HG03354 (cell line): Measurements from ENCODE around the gene SCN4A.
A peak's percentile ranks its signal among the peaks of the same experiment; 100 is the strongest.
"Not testable (repeated sequence)": the region's sequence is repeated elsewhere in the genome, so short reads cannot be mapped to it uniquely, and the experiment has no call there.

ENCODE experiments used
- ATAC-seq: cut with Tn5 transposase; IDR thresholded peaks from one replicate; pipeline ENCODE4 v1.9.1; 2021; ENCODE audit warnings: mild to moderate bottlenecking; ENCODE audit not compliant: unreplicated experiment, poor library complexity, severe bottlenecking

SCN4A gene

DNA sequence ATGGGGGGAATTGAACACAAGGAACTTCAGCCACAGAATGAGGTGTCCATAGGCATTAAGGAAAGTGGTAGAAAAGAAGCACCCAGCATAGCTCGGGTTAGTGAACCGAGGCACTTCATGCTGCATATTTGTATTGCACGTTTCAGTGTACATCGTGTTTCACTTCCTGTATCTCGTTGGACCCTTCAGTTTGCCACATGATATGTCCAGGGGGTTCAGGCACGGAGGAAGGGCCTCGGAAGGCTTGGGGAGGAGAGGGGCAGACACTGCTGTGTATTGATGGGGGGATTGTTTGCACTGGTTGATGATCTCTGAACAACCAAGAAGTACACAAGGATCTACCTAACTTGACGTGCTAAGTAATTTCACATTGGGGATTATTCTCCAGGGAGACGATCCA, 50.3 kb downstream of the SCN4A start:
- ATAC-seq: peak; percentile 60

GRCh38 chr17:63920779-63921178, 51.9 kb downstream of the SCN4A start:
- ATAC-seq: not testable (repeated sequence)

DNA sequence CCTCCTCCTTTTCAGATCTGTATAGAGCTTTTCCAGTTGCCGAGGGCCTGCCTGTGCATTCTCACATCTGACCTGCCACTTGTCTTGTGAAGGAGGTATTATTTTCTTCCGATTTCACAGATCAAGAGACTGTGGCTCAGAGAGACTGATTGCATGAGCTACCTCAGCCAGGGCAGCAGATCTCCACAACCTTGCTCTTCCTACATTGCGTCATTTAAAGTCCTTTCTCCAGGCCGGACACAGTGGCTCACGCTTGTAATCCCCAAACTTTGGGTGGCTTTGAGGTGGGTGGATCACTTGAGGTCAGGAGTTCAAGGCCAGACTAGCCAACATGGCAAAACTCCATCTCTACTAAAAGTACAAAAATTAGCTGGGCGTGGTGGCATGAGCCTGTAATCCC, 52.7 kb downstream of the SCN4A start:
- not testable (repeated sequence) for ATAC-seq

- peak; percentile 69 for ATAC-seq
These were observed 53.4 kb downstream of the SCN4A start for GRCh38 chr17:63919311-63919723.

GRCh38 chr17:63918789-63919305, 53.9 kb downstream of the SCN4A start, which contains the start of gene GH1:
GH1 (minus strand) TSS chr17:63918839; CDS start chr17:63918776, 63 bp downstream.
- ATAC-seq: not testable (repeated sequence)

GRCh38 chr17:63918305-63918704, 54.4 kb downstream of the SCN4A start:
- ATAC-seq: no peak

GRCh38 chr17:63917646-63918045, 55.1 kb downstream of the SCN4A start:
- no peak for ATAC-seq

GRCh38 chr17:63917206-63917605, 55.5 kb downstream of the SCN4A start:
- ATAC-seq: not testable (repeated sequence)

GRCh38 chr17:63916566-63917185, 56.0 kb downstream of the SCN4A start:
- ATAC-seq: no peak

- not testable (repeated sequence) for ATAC-seq
These were observed 57.0 kb downstream of the SCN4A start for GRCh38 chr17:63915753-63916152.

DNA sequence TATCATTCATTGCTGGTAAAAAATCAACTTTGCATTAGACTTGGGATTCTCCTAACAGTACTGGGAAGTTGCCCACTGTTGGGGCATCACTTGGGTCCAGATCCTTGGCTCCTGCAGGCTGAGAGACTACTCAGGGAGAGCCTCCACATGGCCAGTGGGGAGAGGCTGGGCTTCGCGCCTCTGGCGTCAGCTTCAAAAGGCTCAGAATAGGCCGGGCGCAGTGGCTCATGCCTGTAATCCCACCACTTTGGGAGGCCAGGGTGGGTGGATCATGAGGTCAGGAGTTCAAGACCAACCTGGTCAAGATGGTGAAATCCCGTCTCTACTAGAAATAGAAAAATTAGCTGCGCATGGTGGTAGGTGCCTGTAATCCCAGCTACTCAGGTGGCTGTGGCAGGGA, 58.2 kb downstream of the SCN4A start:
- ATAC-seq: no peak

- ATAC-seq: no peak
These were observed 61.0 kb downstream of the SCN4A start for GRCh38 chr17:63911657-63912100.

DNA sequence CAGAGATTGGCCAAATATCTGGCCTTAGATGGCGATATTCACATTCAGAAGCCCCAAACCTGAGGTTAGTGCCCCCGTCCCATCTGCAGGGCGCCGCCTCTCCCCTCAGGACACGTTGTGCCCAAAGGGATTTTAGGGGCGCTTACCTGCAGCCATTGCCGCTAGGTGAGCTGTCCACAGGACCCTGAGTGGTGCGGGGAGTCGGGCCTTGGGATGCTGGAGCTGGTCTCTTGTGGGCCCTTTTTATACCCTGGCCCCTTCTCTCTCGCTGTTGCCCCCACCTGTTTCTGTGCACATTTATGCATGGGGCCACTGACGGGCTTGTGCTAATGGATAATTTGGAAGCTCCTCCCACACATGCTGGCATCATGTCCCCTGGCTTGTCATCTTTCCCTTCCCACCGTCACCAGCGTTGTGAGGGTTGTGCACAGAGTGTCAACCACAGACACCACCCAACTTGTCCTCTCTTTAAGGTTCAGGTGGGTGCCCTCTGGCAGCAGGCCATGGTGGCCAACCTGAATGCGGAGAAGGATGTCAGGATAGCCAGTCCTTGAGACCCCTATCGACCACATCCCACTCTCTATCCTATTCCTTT, 61.6 kb downstream of the SCN4A start, which contains the start of gene CSHL1:
Gene CSHL1 (minus strand): TSS at position 218 of the 595 bp plus-strand sequence. CDS start 62 bp downstream, at position 156.
- no peak for ATAC-seq

DNA sequence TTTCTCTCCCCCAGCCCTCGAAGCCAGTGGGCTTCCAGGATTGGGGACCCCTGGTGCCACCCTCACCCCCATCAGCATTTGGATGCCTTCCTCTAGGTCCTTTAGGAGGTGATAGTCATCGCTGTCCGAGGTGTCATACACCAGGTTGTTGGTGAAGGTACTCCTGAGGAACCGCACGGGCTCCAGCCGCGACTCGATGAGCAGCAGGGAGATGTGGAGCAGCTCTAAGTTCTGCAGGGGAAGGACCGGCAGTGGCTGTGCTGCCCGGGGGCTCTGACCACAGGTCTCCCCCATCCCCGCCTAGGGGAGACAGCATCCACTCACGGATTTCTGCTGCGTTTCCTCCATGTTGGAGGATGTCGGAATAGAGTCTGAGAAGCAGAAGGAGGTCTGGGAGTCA, 62.6 kb downstream of the SCN4A start:
- no peak for ATAC-seq

GRCh38 chr17:63909586-63909985, 63.1 kb downstream of the SCN4A start:
- not testable (repeated sequence) for ATAC-seq

DNA sequence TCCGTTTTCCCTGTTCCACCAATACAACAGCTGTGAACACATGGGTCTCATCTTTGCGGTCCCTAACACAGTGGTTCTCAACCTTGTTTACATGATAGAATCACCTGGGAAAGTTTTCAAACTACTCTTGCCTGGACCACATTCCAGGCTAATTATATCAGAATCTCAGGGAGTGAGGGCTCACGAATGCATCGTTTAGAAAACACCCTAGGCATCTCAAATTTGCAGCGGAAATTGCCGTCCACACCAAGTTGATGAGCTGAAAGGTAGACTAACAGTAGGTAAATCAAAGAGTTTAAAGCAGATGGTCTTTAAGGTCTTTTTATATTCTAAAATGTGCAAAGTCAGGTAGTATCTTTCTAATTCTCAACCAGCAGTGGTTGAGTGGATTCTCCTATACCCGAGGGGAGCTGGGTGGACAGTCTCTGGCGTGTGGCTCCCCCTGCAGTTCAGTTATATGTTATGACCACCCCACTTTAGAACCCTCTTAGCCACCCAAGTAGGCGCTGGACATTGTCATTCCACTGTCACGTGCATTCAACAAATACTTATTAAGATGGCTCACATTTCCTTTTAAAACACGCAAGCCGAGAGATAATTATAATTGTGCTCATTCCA, 65.4 kb downstream of the SCN4A start:
- not testable (repeated sequence) for ATAC-seq

DNA sequence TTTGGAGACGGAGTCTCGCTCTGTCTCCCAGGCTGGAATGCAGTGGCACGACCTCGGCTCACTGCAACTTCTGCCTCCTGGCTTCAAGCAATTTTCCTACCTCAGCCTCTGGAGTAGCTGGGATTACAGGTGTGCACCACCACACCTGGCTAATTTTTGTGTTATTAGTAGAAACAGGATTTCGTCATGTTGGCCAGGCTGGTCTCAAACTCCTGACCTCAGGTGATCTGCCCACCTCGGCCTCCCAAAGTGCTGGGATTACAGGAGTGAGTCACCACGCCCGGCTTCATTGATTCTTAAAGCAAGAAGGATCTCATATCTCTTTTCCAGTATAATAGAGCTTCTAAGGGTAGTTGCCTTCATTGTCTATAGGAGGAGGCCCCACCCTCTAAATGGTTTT, 67.9 kb downstream of the SCN4A start:
- ATAC-seq: not testable (repeated sequence)

- not testable (repeated sequence) for ATAC-seq
These were observed 68.9 kb downstream of the SCN4A start for GRCh38 chr17:63903787-63904201.

DNA sequence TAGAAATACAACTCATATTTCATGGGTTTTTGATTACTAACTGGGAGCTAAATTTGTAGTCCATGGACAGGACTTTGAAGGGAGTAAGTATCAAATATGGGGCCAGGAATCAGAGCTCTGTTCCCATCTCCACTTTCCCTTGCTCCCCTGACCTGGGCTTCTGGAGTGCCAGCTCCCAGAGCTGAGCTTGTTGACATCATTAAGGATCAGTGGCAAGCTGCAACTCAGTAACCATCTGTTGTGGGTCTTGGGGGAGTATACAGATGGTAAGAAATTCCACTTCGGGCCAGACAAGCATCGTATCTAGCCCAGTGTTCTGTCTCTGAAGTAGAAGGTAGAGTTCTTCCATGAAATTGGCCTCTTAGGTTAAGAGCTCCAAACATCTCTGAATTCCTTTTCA, 70.7 kb downstream of the SCN4A start:
- ATAC-seq: not testable (repeated sequence)

- ATAC-seq: not testable (repeated sequence)
These were observed 73.6 kb downstream of the SCN4A start for GRCh38 chr17:63898899-63899798.
